H9 (cell line): ENCODE data around the gene PTK7. TPM values are rescaled to one million over a fixed set of nuclear protein-coding genes. Genes with fewer than 3 reads are reported as not detected.
"Not testable (repeated sequence)": the region's sequence is repeated elsewhere in the genome, so short reads cannot be mapped to it uniquely, and the experiment has no call there.

Source experiments
- DNase-seq: peaks from one replicate; pipeline ENCODE4 v3.0.0-alpha.2; 2017
- H2AFZ ChIP-seq: one replicate; pipeline ENCODE4 v1.6.1; 2013; ENCODE audit warnings: mild to moderate bottlenecking, low read length, control low read depth, moderate library complexity
- H2AK5ac ChIP-seq: 2 replicates; pipeline ENCODE4 v1.6.1; 2013; ENCODE audit warnings: low read length, control low read depth, mixed read lengths; ENCODE audit not compliant: insufficient read length
- H2BK120ac ChIP-seq: one replicate; pipeline ENCODE4 v1.6.1; 2013; ENCODE audit warnings: low read depth, mild to moderate bottlenecking, low read length, control low read depth, inconsistent platforms; ENCODE audit not compliant: poor library complexity, severe bottlenecking
- H2BK12ac ChIP-seq: 2 replicates; pipeline ENCODE4 v1.6.1; 2013; ENCODE audit warnings: low read length, control low read depth, mixed read lengths, low read depth; ENCODE audit not compliant: insufficient read length
- H2BK15ac ChIP-seq: 2 replicates; pipeline ENCODE4 v1.6.1; 2013; ENCODE audit warnings: low read depth, low read length, control low read depth
- H2BK20ac ChIP-seq: one replicate; pipeline ENCODE4 v1.6.1; 2013; ENCODE audit warnings: low read depth, mild to moderate bottlenecking, low read length, control low read depth, inconsistent platforms; ENCODE audit not compliant: poor library complexity, severe bottlenecking
- H2BK5ac ChIP-seq: 2 replicates; pipeline ENCODE4 v1.6.1; 2013; ENCODE audit warnings: low read length, control low read depth, mixed read lengths; ENCODE audit not compliant: insufficient read length
- H3K14ac ChIP-seq: 2 replicates; pipeline ENCODE4 v1.6.1; 2013; ENCODE audit warnings: low read length, control low read depth; ENCODE audit not compliant: insufficient read depth
- H3K18ac ChIP-seq: 2 replicates; pipeline ENCODE4 v1.6.1; 2013; ENCODE audit warnings: low read depth, mild to moderate bottlenecking, mixed read lengths, low read length, control low read depth; ENCODE audit not compliant: insufficient read length
- H3K23ac ChIP-seq: 2 replicates; pipeline ENCODE4 v1.6.1; 2013; ENCODE audit warnings: low read length, control low read depth, mixed read lengths, low read depth; ENCODE audit not compliant: insufficient read length
- H3K23me2 ChIP-seq: 2 replicates; pipeline ENCODE4 v1.6.1; 2013; ENCODE audit warnings: low read depth, mild to moderate bottlenecking, mixed read lengths, low read length, control low read depth; ENCODE audit not compliant: insufficient read length, poor library complexity, severe bottlenecking
- H3K27ac ChIP-seq: 2 replicates; pipeline ENCODE4 v1.5.1; 2013; ENCODE audit warnings: low read length, control low read depth, mixed read lengths, low read depth; ENCODE audit not compliant: insufficient read length
- H3K27me3 ChIP-seq: 2 replicates; pipeline ENCODE4 v1.6.1; 2013; ENCODE audit warnings: low read length, control low read depth, inconsistent platforms; ENCODE audit not compliant: insufficient read depth
- H3K4ac ChIP-seq: 2 replicates; pipeline ENCODE4 v1.6.1; 2013; ENCODE audit warnings: low read depth, mild to moderate bottlenecking, control low read depth, inconsistent platforms, low read length, moderate library complexity
- H3K4me1 ChIP-seq: 2 replicates; pipeline ENCODE4 v1.6.1; 2013; ENCODE audit warnings: low read length, control low read depth, inconsistent platforms; ENCODE audit not compliant: insufficient read depth
- H3K4me2 ChIP-seq: 2 replicates; pipeline ENCODE4 v1.6.1; 2013; ENCODE audit warnings: low read length, control low read depth, mixed read lengths; ENCODE audit not compliant: insufficient read length, insufficient read depth
- H3K56ac ChIP-seq: 2 replicates; pipeline ENCODE4 v1.6.1; 2013; ENCODE audit warnings: low read depth, mild to moderate bottlenecking, mixed read lengths, low read length, control low read depth; ENCODE audit not compliant: insufficient read length
- H3K79me1 ChIP-seq: 2 replicates; pipeline ENCODE4 v1.6.1; 2013; ENCODE audit warnings: low read depth, mild to moderate bottlenecking, moderate library complexity, low read length, control low read depth, inconsistent platforms; ENCODE audit not compliant: insufficient read depth, poor library complexity, severe bottlenecking
- H3K79me2 ChIP-seq: 2 replicates; pipeline ENCODE4 v1.6.1; 2013; ENCODE audit warnings: low read length, control low read depth, inconsistent platforms; ENCODE audit not compliant: insufficient read depth
- H3K9ac ChIP-seq: 2 replicates; pipeline ENCODE4 v1.6.1; 2013; ENCODE audit warnings: low read length, control low read depth, mixed read lengths; ENCODE audit not compliant: insufficient read length; ENCODE audit errors: extremely low read depth
- H3K9me3 ChIP-seq: one replicate; pipeline ENCODE4 v1.6.1; 2013; ENCODE audit warnings: low read depth, low read length, inconsistent platforms; ENCODE audit not compliant: control insufficient read depth
- H3T11ph ChIP-seq: one replicate; pipeline ENCODE4 v1.6.1; 2013; ENCODE audit warnings: mild to moderate bottlenecking, low read length, control low read depth, inconsistent platforms
- H4K20me1 ChIP-seq: one replicate; pipeline ENCODE4 v1.6.1; 2013; ENCODE audit not compliant: control insufficient read depth, insufficient read length, insufficient read depth
- H4K5ac ChIP-seq: 2 replicates; pipeline ENCODE4 v1.6.1; 2013; ENCODE audit warnings: low read depth, mild to moderate bottlenecking, mixed read lengths, low read length, control low read depth; ENCODE audit not compliant: insufficient read length
- H4K8ac ChIP-seq: replicated peaks from 2 replicates; pipeline ENCODE4 v1.6.1; 2013; ENCODE audit warnings: low read length, control low read depth, mixed read lengths, low read depth; ENCODE audit not compliant: insufficient read length
- H4K91ac ChIP-seq: 2 replicates; pipeline ENCODE4 v1.6.1; 2013; ENCODE audit warnings: low read depth, mild to moderate bottlenecking, moderate library complexity, mixed read lengths, low read length, control low read depth; ENCODE audit not compliant: insufficient read length
- H3K27ac Mint-ChIP-seq, 3 experiments: 2 replicates in 2 of 3; 3 replicates in 1 of 3; pipeline ENCODE4 v1.8.0; 2020 to 2021; ENCODE audit warnings: mixed read lengths in 3 of 3, mild to moderate bottlenecking in 1 of 3, moderate library complexity in 1 of 3
- H3K27me3 Mint-ChIP-seq: 2 replicates; pipeline ENCODE4 v1.8.0; 2021; ENCODE audit warnings: low read depth, mild to moderate bottlenecking, moderate library complexity, mixed read lengths
- H3K36me3 Mint-ChIP-seq, 3 experiments: 2 replicates in 2 of 3; 3 replicates in 1 of 3; pipeline ENCODE4 v1.8.0; 2020 to 2021; ENCODE audit warnings: low read depth in 3 of 3, mixed read lengths in 3 of 3; ENCODE audit not compliant: insufficient read depth in 1 of 3
- H3K4me1 Mint-ChIP-seq, 2 experiments: 2 replicates each; pipeline ENCODE4 v1.8.0; 2020; ENCODE audit warnings: mixed read lengths in 2 of 2
- H3K4me3 Mint-ChIP-seq, 2 experiments: 2 replicates in 1 of 2; 3 replicates in 1 of 2; pipeline ENCODE4 v1.8.0; 2020 to 2021; ENCODE audit warnings: mild to moderate bottlenecking in 2 of 2, mixed read lengths in 2 of 2, moderate library complexity in 1 of 2
- H3K9me3 Mint-ChIP-seq, 2 experiments: 2 replicates in 1 of 2; 3 replicates in 1 of 2; pipeline ENCODE4 v1.8.0; 2020; ENCODE audit warnings: mild to moderate bottlenecking in 2 of 2, mixed read lengths in 2 of 2, moderate library complexity in 1 of 2
- WGBS: extraction: QIAGEN DNeasy Blood & Tissue Kit; methylation state at CpG from one replicate; pipeline ENCODE4 v1.1.7; 2013; ENCODE audit warnings: missing lambda C conversion rate, low lambda C conversion rate, mixed read lengths; ENCODE audit not compliant: insufficient read length; ENCODE audit errors: extremely low coverage; 5-methylcytosine and 5-hydroxymethylcytosine counted together
- total RNA-seq: library from RNA; stranded (reverse); gene quantifications from 2 replicates; pipeline ENCODE4 v1.2.1, GENCODE V29; 2021
- TF ChIP-seq, protein P1 (sequence below): fragments of 200-600 bp; sonication (generic); conservative IDR thresholded peaks from 3 replicates; pipeline ENCODE4 v1.8.0; 2021; ENCODE audit warnings: antibody characterized with exemption, mild to moderate bottlenecking

The PTK7 gene
- total RNA-seq, 1 experiment from 2014 or later = 128 TPM

DNA sequence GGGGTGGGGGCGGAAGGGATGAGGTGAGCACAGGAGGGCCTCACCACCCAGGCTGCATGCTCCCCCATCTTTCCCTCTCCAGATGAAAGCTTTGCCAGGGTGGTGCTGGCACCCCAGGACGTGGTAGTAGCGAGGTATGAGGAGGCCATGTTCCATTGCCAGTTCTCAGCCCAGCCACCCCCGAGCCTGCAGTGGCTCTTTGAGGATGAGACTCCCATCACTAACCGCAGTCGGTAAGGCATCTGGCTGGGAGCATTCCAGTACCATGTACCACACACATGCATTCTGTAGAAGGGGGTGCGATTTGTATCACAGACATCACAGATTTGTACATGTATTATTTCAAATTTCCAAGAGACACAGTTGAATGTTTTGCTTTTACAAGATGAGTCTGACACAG is 54.3 kb downstream of the PTK7 start:
- no peak overlapping the region for H2BK20ac ChIP-seq

DNA sequence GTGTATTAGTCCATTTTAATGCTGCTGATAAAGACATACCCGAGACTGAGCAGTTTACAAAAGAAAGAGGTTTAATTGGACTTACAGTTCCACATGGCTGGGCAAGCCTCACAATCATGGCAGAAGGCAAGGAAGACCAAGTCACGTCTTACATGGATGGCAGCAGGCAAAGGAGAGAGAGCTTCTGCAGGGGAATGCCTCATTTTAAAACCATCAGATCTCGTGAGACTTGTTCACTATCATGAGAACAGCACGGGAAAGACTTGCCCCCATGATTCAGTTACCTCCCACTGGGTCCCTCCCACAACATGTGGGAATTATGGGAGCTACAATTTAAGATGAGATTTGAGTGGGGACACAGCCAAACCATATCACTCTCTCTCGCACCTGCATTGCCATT is 55.3 kb downstream of the PTK7 start:
- not testable (repeated sequence) for H3K4me2 ChIP-seq, H2BK20ac ChIP-seq, H2BK5ac ChIP-seq, H2BK12ac ChIP-seq, H2AK5ac ChIP-seq, H3K56ac ChIP-seq, DNase-seq, H2AFZ ChIP-seq, H3K14ac ChIP-seq, H3K18ac ChIP-seq, H3K4me1 ChIP-seq, H3K23me2 ChIP-seq, H2BK15ac ChIP-seq, H3K23ac ChIP-seq, H3K4me3 Mint-ChIP-seq, H3K9me3 Mint-ChIP-seq, H4K91ac ChIP-seq, H3K4ac ChIP-seq, H3T11ph ChIP-seq, H3K79me1 ChIP-seq, H4K8ac ChIP-seq, H3K79me2 ChIP-seq, H3K9ac ChIP-seq, H3K27ac ChIP-seq, H4K20me1 ChIP-seq, H4K5ac ChIP-seq, H2BK120ac ChIP-seq, H3K9me3 ChIP-seq, H3K27me3 ChIP-seq, H3K27me3 Mint-ChIP-seq
- H3K27ac Mint-ChIP-seq = peak overlapping the region in 1 of 3 experiments; percentile 8; a peak in 2 of 7 replicates
- H3K36me3 Mint-ChIP-seq = peaks cover 8 to 39% (median 38%) of the 10 kb centered on the region in 3 experiments; a peak in 6 of 7 replicates
- WGBS = no CpG with 5 or more reads among the region's 5 CpGs
- H3K4me1 Mint-ChIP-seq = peaks cover 12 to 21% of the 10 kb centered on the region in 2 experiments

More for the DNA sequence above, 54.3 kb downstream of the PTK7 start:
- Histone ChIP-seq H3K4me2 (no peak overlapping the region), H3K79me1 (no peaks in the 10 kb centered on the region), H2BK15ac (no peak overlapping the region), H3K27ac (no peak overlapping the region), H3K23ac (no peak overlapping the region), H3K4me1 (no peaks in the 10 kb centered on the region), H3K79me2 (no peaks in the 10 kb centered on the region), H2AFZ (no peak overlapping the region), H4K20me1 (no peaks in the 10 kb centered on the region), H3T11ph (no peak overlapping the region), H2BK12ac (no peak overlapping the region), H3K9me3 (no peaks in the 10 kb centered on the region), H3K4ac (no peak overlapping the region), H4K5ac (no peak overlapping the region), H2BK5ac (no peak overlapping the region), H2BK120ac (no peak overlapping the region), H3K23me2 (no peaks in the 10 kb centered on the region), H4K91ac (no peak overlapping the region), H3K56ac (no peak overlapping the region), H2AK5ac (no peak overlapping the region), H3K9ac (no peak overlapping the region), H3K18ac (no peak overlapping the region), H3K27me3 (no peaks in the 10 kb centered on the region), H3K14ac (no peak overlapping the region; the same call in 1 of the 2 replicates), H4K8ac (no peak overlapping the region)
- TF ChIP-seq, protein P1, sequence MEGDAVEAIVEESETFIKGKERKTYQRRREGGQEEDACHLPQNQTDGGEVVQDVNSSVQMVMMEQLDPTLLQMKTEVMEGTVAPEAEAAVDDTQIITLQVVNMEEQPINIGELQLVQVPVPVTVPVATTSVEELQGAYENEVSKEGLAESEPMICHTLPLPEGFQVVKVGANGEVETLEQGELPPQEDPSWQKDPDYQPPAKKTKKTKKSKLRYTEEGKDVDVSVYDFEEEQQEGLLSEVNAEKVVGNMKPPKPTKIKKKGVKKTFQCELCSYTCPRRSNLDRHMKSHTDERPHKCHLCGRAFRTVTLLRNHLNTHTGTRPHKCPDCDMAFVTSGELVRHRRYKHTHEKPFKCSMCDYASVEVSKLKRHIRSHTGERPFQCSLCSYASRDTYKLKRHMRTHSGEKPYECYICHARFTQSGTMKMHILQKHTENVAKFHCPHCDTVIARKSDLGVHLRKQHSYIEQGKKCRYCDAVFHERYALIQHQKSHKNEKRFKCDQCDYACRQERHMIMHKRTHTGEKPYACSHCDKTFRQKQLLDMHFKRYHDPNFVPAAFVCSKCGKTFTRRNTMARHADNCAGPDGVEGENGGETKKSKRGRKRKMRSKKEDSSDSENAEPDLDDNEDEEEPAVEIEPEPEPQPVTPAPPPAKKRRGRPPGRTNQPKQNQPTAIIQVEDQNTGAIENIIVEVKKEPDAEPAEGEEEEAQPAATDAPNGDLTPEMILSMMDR = no peak
- Mint-ChIP-seq H3K9me3 (no peaks in the 10 kb centered on the region), H3K4me1 (peaks cover 21 to 31% of the 10 kb centered on the region in 2 experiments), H3K27me3 (no peaks in the 10 kb centered on the region), H3K4me3 (no peak overlapping the region; a peak in 1 of 5 replicates), H3K27ac (peak overlapping the region in 1 of 3 experiments; percentile 40; a peak in 1 of 7 replicates), H3K36me3 (peaks cover 8 to 39% (median 38%) of the 10 kb centered on the region in 3 experiments; a peak in 6 of 7 replicates)
- no CpG with 5 or more reads among the region's 7 CpGs for WGBS
- DNase-seq = no peak
